C4-2B (cell line): ENCODE results near the gene SND1.

Experiments
- CTCF ChIP-seq: fragments of 450-650 bp; conservative IDR thresholded peaks from 2 replicates; pipeline ENCODE4 v1.5.1; 2017; ENCODE audit warnings: mild to moderate bottlenecking
- ZFX ChIP-seq: fragments of 450-650 bp; IDR thresholded peaks from 2 replicates; pipeline ENCODE4 v1.6.1; 2017

DNA sequence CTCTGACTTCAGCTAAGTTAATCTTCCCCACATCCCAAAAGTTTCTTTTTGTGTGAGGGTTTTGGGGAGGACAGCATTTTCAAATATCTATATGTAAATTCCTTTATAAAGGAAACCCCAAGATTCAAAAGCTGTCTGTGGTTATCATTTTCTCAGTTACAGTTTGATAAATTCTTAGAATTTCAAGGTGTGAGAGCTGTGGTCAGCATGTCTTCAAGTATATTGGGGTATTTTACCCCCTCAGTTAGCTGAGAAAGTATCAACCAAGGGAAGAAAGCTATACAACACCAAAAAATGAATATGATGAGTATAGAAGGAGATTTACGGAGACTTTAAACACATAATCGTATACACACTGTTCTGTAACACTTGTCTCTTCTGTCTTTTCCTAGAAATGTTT is 109.2 kb downstream of the SND1 start:
- TF ChIP-seq CTCF, result no peak
- TF ChIP-seq ZFX, result no peak
